HCT116 (cell line): ENCODE results near the gene CCDC82.

Experiments
- CTCF ChIP-seq, 3 experiments: fragments of 200-600 bp in 1 of 3; sonication (generic) in 1 of 3; IDR thresholded peaks in 2 of 3; conservative IDR thresholded peaks in 1 of 3; 2 replicates each; pipeline ENCODE4 v1.5.1; 2012 to 2017; ENCODE audit warnings: low read depth in 2 of 3, low read length in 2 of 3, antibody characterized with exemption in 1 of 3, borderline replicate concordance in 1 of 3, control low read depth in 1 of 3, mild to moderate bottlenecking in 1 of 3, mixed read lengths in 1 of 3, mixed run types in 1 of 3, moderate library complexity in 1 of 3; ENCODE audit not compliant: insufficient read depth in 1 of 3
- EGR1 ChIP-seq: IDR thresholded peaks from 2 replicates; pipeline ENCODE4 v1.6.1; 2012; ENCODE audit warnings: low read depth
- EZH2 ChIP-seq: fragments of 200-600 bp; sonication (generic); IDR thresholded peaks from 2 replicates; pipeline ENCODE4 v1.6.1; 2017; ENCODE audit warnings: antibody characterized with exemption, mixed run types
- EZH2phosphoT487 ChIP-seq: fragments of 200-600 bp; IDR thresholded peaks from 2 replicates; pipeline ENCODE4 v1.6.1; 2018; ENCODE audit warnings: antibody characterized with exemption, borderline replicate concordance
- JUND ChIP-seq: IDR thresholded peaks from 2 replicates; pipeline ENCODE4 v1.6.1; 2012
- MAX ChIP-seq: IDR thresholded peaks from 2 replicates; pipeline ENCODE4 v1.6.1; 2012
- POLR2A ChIP-seq: IDR thresholded peaks from 2 replicates; pipeline ENCODE4 v1.7.0; 2011; ENCODE audit warnings: borderline replicate concordance; ENCODE audit not compliant: insufficient read depth, insufficient read length; ENCODE audit errors: extremely low read depth
- POLR2AphosphoS5 ChIP-seq: IDR thresholded peaks from 2 replicates; pipeline ENCODE4 v1.6.1; 2011; ENCODE audit warnings: mild to moderate bottlenecking, low read depth, low read length, moderate library complexity
- RAD21 ChIP-seq: IDR thresholded peaks from 2 replicates; pipeline ENCODE4 v1.6.1; 2012; ENCODE audit warnings: low read depth, mild to moderate bottlenecking
- SIN3A ChIP-seq: IDR thresholded peaks from 2 replicates; pipeline ENCODE4 v1.6.1; 2012; ENCODE audit warnings: low read depth

GRCh38 chr11:96357794-96358193 lies 31.9 kb downstream of the CCDC82 start:
- TF ChIP-seq SIN3A = no peak
- TF ChIP-seq EZH2 = no peak
- TF ChIP-seq EZH2phosphoT487 = no peak
- no peak for TF ChIP-seq POLR2A
- no peak for TF ChIP-seq CTCF (IDR thresholded peaks at IDR 0.05 in 2 of 3, conservative IDR thresholded peaks at IDR 0.05 in 1 of 3; ENCODE audit: borderline replicate concordance in 1 of 3, insufficient read depth in 1 of 3, low read depth in 2 of 3, low read length in 2 of 3)
- no peak for TF ChIP-seq EGR1
- no peak for TF ChIP-seq JUND
- no peak for TF ChIP-seq POLR2AphosphoS5
- TF ChIP-seq MAX = no peak
- TF ChIP-seq RAD21 = no peak
